CD4-positive, alpha-beta T cell (primary cell): ENCODE measurements around the gene RUFY3. TPM values are rescaled to one million over a fixed set of nuclear protein-coding genes. Genes with fewer than 3 reads are reported as not detected.

ENCODE experiments used
- ATAC-seq: fragments of 200-7000 bp; cut with Tn5 transposase; one replicate; pipeline ENCODE4 v1.10.0; 2022; ENCODE audit warnings: mild to moderate bottlenecking; ENCODE audit not compliant: poor library complexity
- CTCF ChIA-PET: fragments of 350-600 bp; sonication (Branson Sonifier 250); formaldehyde crosslinking; loops from one replicate; lab custom pipeline; 2021; ENCODE audit warnings: antibody characterized with exemption, inconsistent platforms; lab: Charles Lee
- POLR2A ChIA-PET: fragments of 350-600 bp; sonication (Branson Sonifier 250); formaldehyde crosslinking; loops from one replicate; lab custom pipeline; 2021; ENCODE audit warnings: antibody characterized with exemption, inconsistent platforms; lab: Charles Lee
- DNase-seq, 14 experiments: peaks; one replicate each; pipeline ENCODE4 v3.0.0-alpha.2; 2013 to 2020; ENCODE audit warnings: mixed read lengths in 2 of 14
- H3K27ac ChIP-seq, 2 donors: one replicate each; pipeline versions ENCODE4 v1.5.1 to v1.7.0; 2013; ENCODE audit warnings: low read length in 2 of 2, low read depth in 1 of 2, mild to moderate bottlenecking in 1 of 2
- H3K27me3 ChIP-seq, 2 experiments: 1 replicate in 1 of 2; 2 replicates in 1 of 2; pipeline versions ENCODE4 v1.6.1 to v1.7.0; 2013; ENCODE audit warnings: low read length in 2 of 2, control low read depth in 1 of 2, mild to moderate bottlenecking in 1 of 2, moderate library complexity in 1 of 2; ENCODE audit not compliant: insufficient read depth in 2 of 2, control insufficient read depth in 1 of 2
- H3K36me3 ChIP-seq: one replicate; pipeline ENCODE4 v1.6.1; 2013; ENCODE audit warnings: low read length, control low read depth; ENCODE audit not compliant: insufficient read depth
- H3K4me1 ChIP-seq: one replicate; pipeline ENCODE4 v1.6.1; 2013; ENCODE audit warnings: low read length, control low read depth; ENCODE audit not compliant: insufficient read depth
- H3K4me3 ChIP-seq: one replicate; pipeline ENCODE4 v1.5.1; 2013; ENCODE audit warnings: mild to moderate bottlenecking, low read length, moderate library complexity
- H3K9me3 ChIP-seq, 2 experiments: 1 replicate in 1 of 2; 2 replicates in 1 of 2; pipeline versions ENCODE4 v1.6.1 to v1.7.0; 2013; ENCODE audit warnings: low read length in 2 of 2, mild to moderate bottlenecking in 2 of 2, control low read depth in 1 of 2, moderate library complexity in 1 of 2; ENCODE audit not compliant: control insufficient read depth in 1 of 2, insufficient read depth in 1 of 2
- H3K27ac Mint-ChIP-seq: one replicate; pipeline ENCODE4 v1.8.0; 2020; ENCODE audit warnings: mixed read lengths
- H3K27me3 Mint-ChIP-seq: one replicate; pipeline ENCODE4 v1.8.0; 2021; ENCODE audit warnings: mixed read lengths
- H3K36me3 Mint-ChIP-seq: one replicate; pipeline ENCODE4 v1.8.0; 2021; ENCODE audit warnings: low read depth, mixed read lengths
- H3K4me1 Mint-ChIP-seq: one replicate; pipeline ENCODE4 v1.8.0; 2021; ENCODE audit warnings: low read depth, mixed read lengths
- H3K4me3 Mint-ChIP-seq: one replicate; pipeline ENCODE4 v1.8.0; 2020; ENCODE audit warnings: mild to moderate bottlenecking, mixed read lengths
- H3K9me3 Mint-ChIP-seq: one replicate; pipeline ENCODE4 v1.8.0; 2020; ENCODE audit warnings: mixed read lengths
- CTCF ChIP-seq: fragments of 200-600 bp; IDR thresholded peaks from one replicate; pipeline ENCODE4 v1.8.0; 2022; ENCODE audit warnings: antibody characterized with exemption, mild to moderate bottlenecking
- intact Hi-C, 2 experiments: fragments of 100-400 bp; cut with DNase I in 1 of 2; cut with micrococcal nuclease in 1 of 2; formaldehyde crosslinking; loops; one replicate each; pipeline versions ENCODE4 v1.15.1 to v1.9.0; 2023 to 2025; cut with DNase I, micrococcal nuclease
- total RNA-seq, 174 experiments: library from RNA in 2 of 174; stranded (reverse) in 2 of 174; gene quantifications; one replicate each; pipeline ENCODE4 v1.2.3 and lab custom pipeline; 2021 to 2026

Gene RUFY3
- total RNA-seq, 2 experiments from 2014 or later: 18.0 to 18.1 TPM

DNA sequence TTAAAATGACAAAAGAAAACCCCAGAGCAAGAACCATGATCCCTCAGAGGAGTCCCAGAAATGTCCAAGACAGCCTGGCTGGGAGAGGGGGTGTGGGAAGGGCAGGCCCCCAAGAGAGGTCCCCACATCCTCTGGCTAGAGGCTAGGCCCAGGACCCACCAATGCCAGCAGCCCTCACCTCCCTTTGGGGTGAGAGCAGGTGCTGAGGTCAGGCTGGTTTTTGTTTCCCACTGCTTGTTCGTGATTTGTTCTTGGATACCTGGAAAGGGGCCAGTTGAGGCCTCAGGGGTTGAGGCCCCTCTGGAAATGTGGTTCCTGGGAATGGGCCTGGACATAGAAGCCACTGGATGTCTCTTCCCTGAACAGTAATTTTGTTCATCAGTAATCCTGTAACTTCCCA, 120.2 kb downstream of the RUFY3 start:
- Histone ChIP-seq H3K27me3 (no peaks in the 10 kb centered on the region), H3K27ac (no peak overlapping the region), H3K4me3 (no peak overlapping the region), H3K36me3 (no peaks in the 10 kb centered on the region), H3K9me3 (no peaks in the 10 kb centered on the region), H3K4me1 (peaks cover 25% of the 10 kb centered on the region)
- Mint-ChIP-seq H3K9me3 (no peaks in the 10 kb centered on the region), H3K4me1 (peaks cover 21% of the 10 kb centered on the region), H3K27ac (peak overlapping the region; percentile 74), H3K36me3 (peaks cover 7% of the 10 kb centered on the region), H3K4me3 (no peak overlapping the region), H3K27me3 (no peaks in the 10 kb centered on the region)
- intact Hi-C loops: loop anchor here (2.0 to 5.0 kb wide), 4 partner anchors 59 to 153 kb away; partner anchors contain the start of genes DCK (in 1 of the 2), MOB1B (in 1 of the 2) and UTP3 (in 1 of the 2)
- CTCF ChIA-PET: no interaction called here
- POLR2A ChIA-PET: no interaction called here
- no peak for TF ChIP-seq CTCF
- no peak for DNase-seq
- ATAC-seq: no peak

- Mint-ChIP-seq H3K36me3 (peaks cover 6% of the 10 kb centered on the region), H3K9me3 (no peaks in the 10 kb centered on the region), H3K4me1 (peaks cover 16% of the 10 kb centered on the region), H3K27me3 (no peaks in the 10 kb centered on the region), H3K4me3 (no peak overlapping the region), H3K27ac (peak overlapping the region; percentile 25)
- no peak for TF ChIP-seq CTCF
- DNase-seq (no peak), ATAC-seq (no peak)
- Histone ChIP-seq H3K36me3 (no peaks in the 10 kb centered on the region), H3K9me3 (no peaks in the 10 kb centered on the region), H3K27ac (no peak overlapping the region), H3K4me1 (peaks cover 15% of the 10 kb centered on the region), H3K4me3 (no peak overlapping the region), H3K27me3 (no peaks in the 10 kb centered on the region)
- ChIA-PET CTCF (interaction anchor here (0.9 kb wide), 1 partner anchor 107 kb away, joined by 3 read pairs; no protein-coding TSS in a partner anchor), POLR2A (no interaction called here)
- intact Hi-C loops: loop anchor here (2.0 to 5.0 kb wide), 4 partner anchors 58 to 154 kb away; partner anchors contain the start of genes DCK (in 1 of the 2), MOB1B (in 1 of the 2) and UTP3 (in 1 of the 2)
Measured at GRCh38 chr4:70842761-70843435, 121.1 kb downstream of the RUFY3 start.

DNA sequence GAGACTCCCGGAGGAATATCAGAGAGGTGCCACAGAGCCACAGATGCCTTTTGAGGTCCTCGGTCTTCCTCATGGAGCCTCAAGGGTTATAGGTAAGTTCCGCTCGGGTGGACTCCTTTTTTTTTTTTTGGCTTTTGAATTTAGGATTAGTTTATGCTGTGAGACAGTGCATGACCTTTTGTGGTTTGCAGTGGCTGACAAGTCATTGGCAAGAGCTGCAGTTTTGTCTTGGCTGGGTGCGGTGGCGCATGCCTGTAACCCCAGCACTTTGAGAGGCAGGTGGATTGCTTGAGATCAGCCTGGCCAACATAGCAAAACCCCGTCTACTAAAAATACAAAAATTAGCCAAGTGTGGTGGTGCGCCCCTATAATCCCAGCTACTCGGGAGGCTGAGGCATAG, 122.4 kb downstream of the RUFY3 start:
- no peaks in the 10 kb centered on the region for H3K27me3 Mint-ChIP-seq
- POLR2A ChIA-PET: interaction anchor here (0.6 kb wide), 1 partner anchor 109 kb away, joined by 3 read pairs; no protein-coding TSS in a partner anchor
- intact Hi-C loops: loop anchor here (5.0 kb wide), 2 partner anchors 58 to 148 kb away; partner anchors contain the start of genes DCK (in 1 of the 2) and MOB1B (in 1 of the 2)

More for the DNA sequence above, 122.4 kb downstream of the RUFY3 start:
- no peaks in the 10 kb centered on the region for H3K9me3 Mint-ChIP-seq
- DNase-seq (peak in 1 of 14 experiments; percentile 23), ATAC-seq (no peak)
- peaks cover under 1% of the 10 kb centered on the region for H3K36me3 Mint-ChIP-seq
- H3K4me3 Mint-ChIP-seq: no peak overlapping the region
- H3K4me3 ChIP-seq: no peak overlapping the region
- CTCF ChIA-PET: no interaction called here
- peaks cover 7% of the 10 kb centered on the region for H3K4me1 ChIP-seq
- H3K27me3 ChIP-seq: no peaks in the 10 kb centered on the region
- H3K27ac Mint-ChIP-seq: no peak overlapping the region
- no peak overlapping the region for H3K27ac ChIP-seq
- H3K36me3 ChIP-seq: no peaks in the 10 kb centered on the region
- TF ChIP-seq CTCF: no peak
- no peaks in the 10 kb centered on the region for H3K9me3 ChIP-seq
- peaks cover 7% of the 10 kb centered on the region for H3K4me1 Mint-ChIP-seq
